Endodermal cell (in vitro differentiated cells): Measurements from ENCODE around the gene MRNIP. TPM values are rescaled to one million over a fixed set of nuclear protein-coding genes. Genes with fewer than 3 reads are reported as not detected.
A peak's percentile ranks its signal among the peaks of the same experiment; 100 is the strongest.

Experiments
- DNase-seq: peaks from one replicate; pipeline ENCODE4 v3.0.0-alpha.2; 2017
- H3K27ac ChIP-seq: 2 replicates; pipeline ENCODE4 v1.5.1; 2013; ENCODE audit warnings: mild to moderate bottlenecking, low read depth, low read length, moderate library complexity
- H3K27me3 ChIP-seq: 2 replicates; pipeline ENCODE4 v1.6.1; 2013; ENCODE audit warnings: mild to moderate bottlenecking, low read length, moderate library complexity; ENCODE audit not compliant: insufficient read depth, control insufficient read depth, poor library complexity, severe bottlenecking
- H3K36me3 ChIP-seq: 2 replicates; pipeline ENCODE4 v1.7.0; 2013; ENCODE audit warnings: mild to moderate bottlenecking, low read length, moderate library complexity; ENCODE audit not compliant: control insufficient read depth, insufficient read depth
- H3K4me1 ChIP-seq: one replicate; pipeline ENCODE4 v1.7.0; 2013; ENCODE audit warnings: low read length; ENCODE audit not compliant: control insufficient read depth, insufficient read depth
- H3K4me3 ChIP-seq: 2 replicates; pipeline ENCODE4 v1.5.1; 2013; ENCODE audit warnings: mild to moderate bottlenecking, low read length, moderate library complexity
- H3K9ac ChIP-seq: 2 replicates; pipeline ENCODE4 v1.6.1; 2013; ENCODE audit warnings: mild to moderate bottlenecking, low read length, moderate library complexity; ENCODE audit not compliant: poor library complexity, severe bottlenecking; ENCODE audit errors: extremely low read depth
- H3K9me3 ChIP-seq: 2 replicates; pipeline ENCODE4 v1.6.1; 2013; ENCODE audit warnings: mild to moderate bottlenecking, low read length, moderate library complexity; ENCODE audit not compliant: control insufficient read depth
- H3K27ac Mint-ChIP-seq: 2 replicates; pipeline ENCODE4 v1.8.0; 2020; ENCODE audit warnings: mixed read lengths
- H3K27me3 Mint-ChIP-seq: 2 replicates; pipeline ENCODE4 v1.8.0; 2021; ENCODE audit warnings: mild to moderate bottlenecking, mixed read lengths; ENCODE audit not compliant: insufficient read depth
- H3K36me3 Mint-ChIP-seq: 2 replicates; pipeline ENCODE4 v1.8.0; 2020; ENCODE audit warnings: low read depth, mixed read lengths
- H3K4me1 Mint-ChIP-seq: 2 replicates; pipeline ENCODE4 v1.8.0; 2020; ENCODE audit warnings: mixed read lengths
- H3K4me3 Mint-ChIP-seq: 2 replicates; pipeline ENCODE4 v1.8.0; 2020; ENCODE audit warnings: mild to moderate bottlenecking, moderate library complexity, mixed read lengths
- H3K9me3 Mint-ChIP-seq: 2 replicates; pipeline ENCODE4 v1.8.0; 2020; ENCODE audit warnings: mild to moderate bottlenecking, mixed read lengths
- WGBS, 2 experiments: methylation state at CpG; one replicate each; pipeline versions ENCODE4 v1.1.5 to v1.1.7; 2013; ENCODE audit warnings: missing lambda C conversion rate in 2 of 2, mixed read lengths in 1 of 2; ENCODE audit not compliant: insufficient coverage in 1 of 2, insufficient read length in 1 of 2; 5-methylcytosine and 5-hydroxymethylcytosine counted together
- total RNA-seq, 2 donors: library from RNA; stranded (reverse); fragmentation: NEBNext Ultra II Directional in 1 of 2; extraction: Animal tissue kit (Norgen Biotek cat#: 25700) in 1 of 2; gene quantifications; 2 replicates in 1 of 2; 3 replicates in 1 of 2; pipeline ENCODE4 v1.2.1, GENCODE V29; 2021
- TF ChIP-seq, protein P1 (sequence below): fragments of 200-600 bp; sonication (generic); conservative IDR thresholded peaks from 2 replicates; pipeline ENCODE4 v1.5.0; 2021; ENCODE audit warnings: antibody characterized with exemption, mild to moderate bottlenecking

The MRNIP gene
- total RNA-seq, 2 donors from 2014 or later, result 45.8 to 55.3 TPM

DNA sequence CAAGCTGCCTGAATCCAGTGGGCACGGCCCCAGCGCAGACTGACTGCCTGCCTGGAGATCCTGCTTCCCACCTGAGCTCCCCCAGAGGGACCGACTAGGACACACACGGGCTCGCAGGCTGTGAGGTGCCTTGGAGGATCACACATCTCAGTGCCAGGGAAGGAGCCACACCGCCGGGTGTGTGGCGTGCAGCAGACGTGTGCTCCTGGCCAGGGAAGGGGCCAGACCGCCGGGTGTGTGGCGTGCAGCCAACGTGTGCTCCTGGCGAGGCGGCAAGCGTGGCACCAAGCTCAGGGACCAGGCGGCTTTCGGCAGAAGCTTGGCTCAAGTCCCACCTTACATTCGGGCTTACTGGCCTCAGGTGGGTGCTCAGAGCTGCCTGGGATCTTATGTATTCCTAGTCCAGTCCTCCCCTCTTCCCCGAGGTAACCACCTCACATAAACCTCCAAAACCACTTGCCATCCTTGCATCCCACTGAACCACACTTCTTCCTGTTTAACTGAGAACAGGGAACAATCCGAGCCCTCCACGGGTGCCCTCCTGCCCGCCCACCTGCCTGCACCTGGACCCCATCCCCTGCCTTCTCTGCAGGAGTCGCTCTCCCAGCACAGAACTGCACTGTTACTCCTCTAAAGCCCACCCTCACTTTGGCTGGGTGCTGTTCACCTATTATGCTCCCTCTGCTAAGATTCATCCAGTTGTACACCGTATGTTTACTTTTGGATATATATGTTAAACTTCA is 22.4 kb upstream of the MRNIP start:
- no peak for DNase-seq
- Mint-ChIP-seq H3K4me3 (no peak overlapping the region), H3K27me3 (no peaks in the 10 kb centered on the region), H3K36me3 (peaks cover 67% of the 10 kb centered on the region), H3K27ac (peak overlapping the region; percentile 20), H3K9me3 (peaks cover 34% of the 10 kb centered on the region), H3K4me1 (no peaks in the 10 kb centered on the region)
- TF ChIP-seq, protein P1, sequence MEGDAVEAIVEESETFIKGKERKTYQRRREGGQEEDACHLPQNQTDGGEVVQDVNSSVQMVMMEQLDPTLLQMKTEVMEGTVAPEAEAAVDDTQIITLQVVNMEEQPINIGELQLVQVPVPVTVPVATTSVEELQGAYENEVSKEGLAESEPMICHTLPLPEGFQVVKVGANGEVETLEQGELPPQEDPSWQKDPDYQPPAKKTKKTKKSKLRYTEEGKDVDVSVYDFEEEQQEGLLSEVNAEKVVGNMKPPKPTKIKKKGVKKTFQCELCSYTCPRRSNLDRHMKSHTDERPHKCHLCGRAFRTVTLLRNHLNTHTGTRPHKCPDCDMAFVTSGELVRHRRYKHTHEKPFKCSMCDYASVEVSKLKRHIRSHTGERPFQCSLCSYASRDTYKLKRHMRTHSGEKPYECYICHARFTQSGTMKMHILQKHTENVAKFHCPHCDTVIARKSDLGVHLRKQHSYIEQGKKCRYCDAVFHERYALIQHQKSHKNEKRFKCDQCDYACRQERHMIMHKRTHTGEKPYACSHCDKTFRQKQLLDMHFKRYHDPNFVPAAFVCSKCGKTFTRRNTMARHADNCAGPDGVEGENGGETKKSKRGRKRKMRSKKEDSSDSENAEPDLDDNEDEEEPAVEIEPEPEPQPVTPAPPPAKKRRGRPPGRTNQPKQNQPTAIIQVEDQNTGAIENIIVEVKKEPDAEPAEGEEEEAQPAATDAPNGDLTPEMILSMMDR, result no peak
- Histone ChIP-seq H3K36me3 (peaks cover 58% of the 10 kb centered on the region), H3K4me3 (no peak overlapping the region), H3K27me3 (no peaks in the 10 kb centered on the region), H3K4me1 (no peaks in the 10 kb centered on the region), H3K9ac (no peak overlapping the region), H3K27ac (no peak overlapping the region), H3K9me3 (peaks cover 36% of the 10 kb centered on the region)
- WGBS, 2 experiments, result 95 to 97% methylated on average over 19 to 25 of the region's 25 CpGs

DNA sequence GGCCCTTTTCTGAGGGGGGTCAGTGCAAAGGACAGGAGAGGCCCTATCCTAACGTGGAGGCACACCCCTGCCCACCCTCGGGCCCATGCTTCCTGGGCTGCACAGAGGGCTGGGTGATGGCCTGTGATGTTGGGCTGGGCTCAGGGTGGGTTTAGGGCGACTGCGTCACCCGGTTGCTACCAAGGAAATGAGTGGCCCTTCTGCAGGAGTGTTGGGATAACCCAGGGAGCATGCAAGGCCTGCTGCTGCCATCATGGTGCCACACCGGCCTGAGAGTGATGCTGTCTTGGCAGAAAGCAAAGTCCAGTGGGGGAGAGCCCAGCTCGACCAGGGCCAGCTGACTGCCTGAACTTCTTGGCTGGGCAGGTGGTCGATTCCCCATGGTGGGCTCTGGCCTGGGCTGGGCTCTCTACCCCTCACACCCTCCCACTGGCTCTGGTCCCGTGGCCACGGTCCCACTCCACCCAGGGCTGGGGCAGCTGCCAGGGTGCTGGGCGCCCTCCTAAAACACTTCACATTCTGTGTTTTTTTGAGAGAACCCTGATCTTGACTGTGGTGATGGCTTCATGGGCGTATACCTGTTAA is 21.5 kb upstream of the MRNIP start:
- Histone ChIP-seq H3K9me3 (peaks cover 30% of the 10 kb centered on the region), H3K4me1 (no peaks in the 10 kb centered on the region), H3K4me3 (no peak overlapping the region), H3K27ac (no peak overlapping the region), H3K9ac (no peak overlapping the region), H3K27me3 (no peaks in the 10 kb centered on the region), H3K36me3 (peaks cover 51% of the 10 kb centered on the region)
- WGBS, 2 experiments, result 92 to 95% methylated on average over 4 to 12 of the region's 12 CpGs
- no peak overlapping the region for H3K27ac Mint-ChIP-seq
- H3K9me3 Mint-ChIP-seq, result peaks cover 28% of the 10 kb centered on the region
- TF ChIP-seq, protein P1, result no peak
- peaks cover 64% of the 10 kb centered on the region for H3K36me3 Mint-ChIP-seq
- no peaks in the 10 kb centered on the region for H3K27me3 Mint-ChIP-seq
- H3K4me1 Mint-ChIP-seq, result no peaks in the 10 kb centered on the region
- H3K4me3 Mint-ChIP-seq, result no peak overlapping the region
- DNase-seq, result no peak

DNA sequence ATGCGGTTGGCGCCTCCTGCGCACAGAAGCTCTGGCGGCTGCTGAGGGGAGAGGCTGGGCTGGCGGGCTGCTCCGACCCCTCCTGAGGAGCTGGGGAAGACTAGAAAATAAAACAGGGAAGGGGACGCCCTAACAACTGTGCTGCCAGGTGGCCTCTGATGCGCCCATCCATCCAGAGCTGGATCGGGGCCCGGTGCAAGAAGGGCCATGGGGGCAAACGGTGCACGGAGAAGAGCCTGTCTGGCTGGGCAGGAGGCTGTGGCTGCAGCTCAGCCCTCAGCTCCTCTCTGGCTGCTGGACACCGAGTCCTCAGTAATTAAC is 21.0 kb upstream of the MRNIP start:
- Mint-ChIP-seq H3K4me1 (no peaks in the 10 kb centered on the region), H3K4me3 (no peak overlapping the region), H3K27ac (no peak overlapping the region), H3K27me3 (no peaks in the 10 kb centered on the region), H3K36me3 (peaks cover 64% of the 10 kb centered on the region), H3K9me3 (peaks cover 24% of the 10 kb centered on the region)
- Histone ChIP-seq H3K36me3 (peaks cover 45% of the 10 kb centered on the region), H3K4me3 (no peak overlapping the region), H3K9ac (no peak overlapping the region), H3K4me1 (no peaks in the 10 kb centered on the region), H3K27me3 (no peaks in the 10 kb centered on the region), H3K9me3 (peaks cover 25% of the 10 kb centered on the region), H3K27ac (no peak overlapping the region)
- no peak for DNase-seq
- 94 to 96% methylated on average over 12 to 13 of the region's 13 CpGs for WGBS, 2 experiments
- TF ChIP-seq, protein P1, result no peak
